ENCODE results near the gene CD19.
"Not testable (repeated sequence)": the region's sequence is repeated elsewhere in the genome, so short reads cannot be mapped to it uniquely, and the experiment has no call there.

CD19 gene

GRCh38 chr16:28931801-28932225, at the start of gene CD19:
TSS of gene CD19 (plus strand) at chr16:28931971. CDS start at chr16:28932001, 30 bp downstream.
- DNase-seq (ENCODE audit: low read depth): no peak
- TF ChIP-seq CTCF (IDR thresholded peaks at IDR 0.05; ENCODE audit: control insufficient read depth, insufficient read depth, low read depth, low read length, missing control alignments): no peak
- H3K4me3 ChIP-seq (ENCODE audit: control insufficient read depth, low read depth, low read length): no peak within 1 kb of the TSS

GRCh38 chr16:28882551-28883160, 49.1 kb upstream of the CD19 start:
- no peak for DNase-seq (ENCODE audit: low read depth)
- no peak for TF ChIP-seq CTCF (IDR thresholded peaks at IDR 0.05; ENCODE audit: control insufficient read depth, insufficient read depth, low read depth, low read length, missing control alignments)
- H3K4me3 ChIP-seq (ENCODE audit: control insufficient read depth, low read depth, low read length): no peak overlapping the region

GRCh38 chr16:28883221-28883996, 48.4 kb upstream of the CD19 start:
- DNase-seq (ENCODE audit: low read depth): no peak
- no peak for TF ChIP-seq CTCF (IDR thresholded peaks at IDR 0.05; ENCODE audit: control insufficient read depth, insufficient read depth, low read depth, low read length, missing control alignments)
- no peak overlapping the region for H3K4me3 ChIP-seq (ENCODE audit: control insufficient read depth, low read depth, low read length)

- H3K4me3 ChIP-seq (ENCODE audit: control insufficient read depth, low read depth, low read length): no peak overlapping the region
- no peak for DNase-seq (ENCODE audit: low read depth)
- no peak for TF ChIP-seq CTCF (IDR thresholded peaks at IDR 0.05; ENCODE audit: control insufficient read depth, insufficient read depth, low read depth, low read length, missing control alignments)
These were observed 47.7 kb upstream of the CD19 start for GRCh38 chr16:28884045-28884444.

- no peak for DNase-seq (ENCODE audit: low read depth)
- no peak overlapping the region for H3K4me3 ChIP-seq (ENCODE audit: control insufficient read depth, low read depth, low read length)
- no peak for TF ChIP-seq CTCF (IDR thresholded peaks at IDR 0.05; ENCODE audit: control insufficient read depth, insufficient read depth, low read depth, low read length, missing control alignments)
These were observed 44.8 kb upstream of the CD19 start for GRCh38 chr16:28886945-28887344.

GRCh38 chr16:28890355-28890754, 41.4 kb upstream of the CD19 start:
- H3K4me3 ChIP-seq (ENCODE audit: control insufficient read depth, low read depth, low read length); DNase-seq (ENCODE audit: low read depth): not testable (repeated sequence)

Measured in AG09309 (cell line).